HG03097 (cell line): Measurements from ENCODE around the gene RASL10B.

Experiments used
- ATAC-seq: cut with Tn5 transposase; IDR thresholded peaks from one replicate; pipeline ENCODE4 v1.9.1; 2021; ENCODE audit not compliant: unreplicated experiment, low FRiP score

RASL10B gene

DNA sequence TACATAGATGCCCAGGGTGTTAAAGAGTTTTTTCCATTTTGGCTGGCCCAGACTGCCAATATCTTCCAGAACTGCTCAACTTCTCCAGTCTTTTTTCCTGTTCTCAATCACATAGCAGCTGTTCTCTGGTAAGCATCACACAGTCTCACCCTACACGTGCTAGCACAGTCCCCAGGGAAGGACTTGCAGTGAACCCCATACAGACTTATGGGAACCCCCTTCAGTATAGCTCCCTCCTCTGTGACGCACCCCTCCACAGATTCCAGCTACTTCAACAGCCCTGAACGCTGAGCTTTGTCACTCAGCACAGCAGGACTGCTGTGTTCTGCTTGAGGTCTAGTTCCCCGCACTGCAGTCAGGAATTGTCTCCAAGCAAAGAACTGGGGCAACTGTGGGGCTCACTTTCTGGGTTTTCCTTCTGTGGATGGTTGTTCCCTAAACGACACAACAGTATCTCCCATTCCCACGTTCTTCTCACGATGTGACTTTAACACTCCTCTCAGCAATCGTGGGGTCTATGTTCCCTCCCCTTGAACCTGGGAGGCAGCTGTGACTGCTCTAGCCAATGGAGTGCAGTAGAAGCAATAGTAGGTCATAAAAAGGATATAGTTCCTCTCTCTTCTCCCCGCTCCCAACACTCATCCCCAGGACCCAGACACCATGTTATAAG, 60.4 kb downstream of the RASL10B start:
- ATAC-seq, result no peak
